Upper lobe of right lung (tissue), 1 donor: ENCODE results near the gene SYNDIG1. TPM values are rescaled to one million over a fixed set of nuclear protein-coding genes. Genes with fewer than 3 reads are reported as not detected.

Experiments
- ATAC-seq: fragments of 200-7000 bp; cut with Tn5 transposase; one replicate; pipeline ENCODE4 v1.9.1; 2020; ENCODE audit warnings: mild to moderate bottlenecking, moderate library complexity
- DNase-seq: peaks from one replicate; pipeline ENCODE4 v3.0.0-alpha.2; 2020
- H3K27ac ChIP-seq: fragments of 200-600 bp; one replicate; pipeline ENCODE4 v1.8.0; 2022
- H3K27me3 ChIP-seq: fragments of 200-600 bp; one replicate; pipeline ENCODE4 v1.8.0; 2022; ENCODE audit warnings: mild to moderate bottlenecking
- H3K36me3 ChIP-seq: fragments of 200-600 bp; one replicate; pipeline ENCODE4 v1.8.0; 2022
- H3K4me1 ChIP-seq: fragments of 200-600 bp; one replicate; pipeline ENCODE4 v1.8.0; 2022
- H3K4me3 ChIP-seq: fragments of 200-600 bp; one replicate; pipeline ENCODE4 v1.8.0; 2022; ENCODE audit warnings: mild to moderate bottlenecking
- H3K9me3 ChIP-seq: fragments of 200-600 bp; one replicate; pipeline ENCODE4 v1.8.0; 2022
- intact Hi-C: fragments of 100-400 bp; cut with DNase I; formaldehyde crosslinking; loops from one replicate; pipeline ENCODE4 v1.11.0; 2022
- total RNA-seq: library from RNA; stranded (reverse); fragmentation: NEBNext Ultra II Directional; extraction: Animal tissue kit (Norgen Biotek cat#: 25700); gene quantifications from one replicate; pipeline ENCODE4 v1.2.1, GENCODE V29; 2021
- TF ChIP-seq, protein P1 (sequence below): fragments of 200-600 bp; IDR thresholded peaks from one replicate; pipeline ENCODE4 v1.8.0; 2022; ENCODE audit warnings: antibody characterized with exemption
- donor health status: DM: no; HTN: yes; CAD: no; lungs with severe emphysema.

The SYNDIG1 gene
- total RNA-seq, 1 donor from 2014 or later: not detected

GRCh38 chr20:24530131-24530680, 60.8 kb downstream of the SYNDIG1 start:
- Histone ChIP-seq H3K4me3 (no peak overlapping the region), H3K4me1 (no peaks in the 10 kb centered on the region), H3K27ac (no peak overlapping the region), H3K36me3 (no peaks in the 10 kb centered on the region), H3K27me3 (no peaks in the 10 kb centered on the region), H3K9me3 (no peaks in the 10 kb centered on the region)
- intact Hi-C loops: no loop called here
- DNase-seq (no peak), ATAC-seq (no peak)
- TF ChIP-seq, protein P1, sequence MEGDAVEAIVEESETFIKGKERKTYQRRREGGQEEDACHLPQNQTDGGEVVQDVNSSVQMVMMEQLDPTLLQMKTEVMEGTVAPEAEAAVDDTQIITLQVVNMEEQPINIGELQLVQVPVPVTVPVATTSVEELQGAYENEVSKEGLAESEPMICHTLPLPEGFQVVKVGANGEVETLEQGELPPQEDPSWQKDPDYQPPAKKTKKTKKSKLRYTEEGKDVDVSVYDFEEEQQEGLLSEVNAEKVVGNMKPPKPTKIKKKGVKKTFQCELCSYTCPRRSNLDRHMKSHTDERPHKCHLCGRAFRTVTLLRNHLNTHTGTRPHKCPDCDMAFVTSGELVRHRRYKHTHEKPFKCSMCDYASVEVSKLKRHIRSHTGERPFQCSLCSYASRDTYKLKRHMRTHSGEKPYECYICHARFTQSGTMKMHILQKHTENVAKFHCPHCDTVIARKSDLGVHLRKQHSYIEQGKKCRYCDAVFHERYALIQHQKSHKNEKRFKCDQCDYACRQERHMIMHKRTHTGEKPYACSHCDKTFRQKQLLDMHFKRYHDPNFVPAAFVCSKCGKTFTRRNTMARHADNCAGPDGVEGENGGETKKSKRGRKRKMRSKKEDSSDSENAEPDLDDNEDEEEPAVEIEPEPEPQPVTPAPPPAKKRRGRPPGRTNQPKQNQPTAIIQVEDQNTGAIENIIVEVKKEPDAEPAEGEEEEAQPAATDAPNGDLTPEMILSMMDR: no peak

- Histone ChIP-seq H3K9me3 (no peaks in the 10 kb centered on the region), H3K4me1 (no peaks in the 10 kb centered on the region), H3K4me3 (no peak overlapping the region), H3K27ac (no peak overlapping the region), H3K27me3 (no peaks in the 10 kb centered on the region), H3K36me3 (no peaks in the 10 kb centered on the region)
- intact Hi-C loops: no loop called here
- no peak for DNase-seq
- TF ChIP-seq, protein P1: no peak
- ATAC-seq: no peak
These were observed 61.8 kb downstream of the SYNDIG1 start for GRCh38 chr20:24531202-24531601.

GRCh38 chr20:24531631-24532419, 62.4 kb downstream of the SYNDIG1 start:
- Histone ChIP-seq H3K27ac (no peak overlapping the region), H3K36me3 (no peaks in the 10 kb centered on the region), H3K4me3 (no peak overlapping the region), H3K4me1 (no peaks in the 10 kb centered on the region), H3K27me3 (no peaks in the 10 kb centered on the region), H3K9me3 (no peaks in the 10 kb centered on the region)
- no peak for DNase-seq
- no peak for ATAC-seq
- TF ChIP-seq, protein P1: no peak
- intact Hi-C loops: no loop called here

DNA sequence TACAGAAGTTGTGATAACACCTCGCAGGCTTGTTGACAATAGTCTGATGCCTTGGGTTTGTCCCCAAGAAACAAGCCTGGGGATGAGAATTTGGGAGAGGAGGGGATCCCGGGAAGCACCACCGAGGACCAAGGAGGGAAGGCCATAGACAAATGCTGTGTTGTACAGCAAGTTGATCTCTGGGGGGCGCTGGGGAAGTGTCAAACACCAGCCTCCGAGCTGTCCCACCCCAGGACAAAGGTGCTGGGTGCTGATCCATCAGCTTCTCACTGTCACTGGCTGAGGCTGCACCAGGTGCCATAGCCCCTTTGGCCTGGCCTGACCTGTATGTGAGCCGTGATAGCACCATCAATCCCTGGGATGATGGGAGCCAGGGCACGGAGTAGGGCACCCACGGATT, 64.0 kb downstream of the SYNDIG1 start:
- DNase-seq (no peak), ATAC-seq (no peak)
- Histone ChIP-seq H3K27ac (no peak overlapping the region), H3K36me3 (no peaks in the 10 kb centered on the region), H3K4me1 (no peaks in the 10 kb centered on the region), H3K27me3 (no peaks in the 10 kb centered on the region), H3K4me3 (no peak overlapping the region), H3K9me3 (no peaks in the 10 kb centered on the region)
- TF ChIP-seq, protein P1: no peak
- intact Hi-C loops: no loop called here

DNA sequence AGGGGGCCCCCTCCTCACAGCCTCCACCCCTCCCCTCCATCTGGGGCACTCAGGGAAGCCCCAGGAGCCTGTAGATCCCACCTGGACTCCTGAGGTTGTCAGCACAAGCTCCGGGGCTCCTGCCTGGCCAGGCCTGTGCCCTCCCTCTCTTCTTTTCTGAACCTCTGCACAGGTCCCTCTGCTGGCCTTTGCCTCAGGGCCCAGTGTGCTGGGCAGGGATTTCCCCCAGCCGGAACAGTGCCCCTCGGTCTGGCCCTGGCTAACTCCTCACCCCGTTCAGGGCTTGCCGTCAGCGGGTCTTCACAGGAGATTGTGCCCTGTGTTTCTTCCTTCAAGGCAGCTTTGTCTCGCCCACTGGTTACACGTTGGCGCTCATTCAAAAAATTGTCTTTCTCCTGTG, 64.9 kb downstream of the SYNDIG1 start:
- Histone ChIP-seq H3K27ac (no peak overlapping the region), H3K9me3 (no peaks in the 10 kb centered on the region), H3K4me3 (no peak overlapping the region), H3K4me1 (no peaks in the 10 kb centered on the region), H3K27me3 (no peaks in the 10 kb centered on the region), H3K36me3 (no peaks in the 10 kb centered on the region)
- TF ChIP-seq, protein P1: no peak
- intact Hi-C loops: no loop called here
- ATAC-seq (no peak), DNase-seq (no peak)
